ENCODE measurements around the gene PLA2G4E. TPM values are rescaled to one million over a fixed set of nuclear protein-coding genes. Genes with fewer than 3 reads are reported as not detected.
A peak's percentile ranks its signal among the peaks of the same experiment; 100 is the strongest.

Gene PLA2G4E
- total and polyA plus RNA-seq, 7 donors = 0.01 to 0.34 (median 0.08) TPM; not detected in 2

- H3K9me3 ChIP-seq = no peaks in the 10 kb centered on the region
- intact Hi-C loops (cut with DNase I) = no loop called here
- 85 to 92% (median 87%) methylated on average over 4 of the region's 4 CpGs for whole genome bisulfite sequencing, 3 donors
- no peaks in the 10 kb centered on the region for H3K4me1 ChIP-seq
- peaks cover 0 to 7% of the 10 kb centered on the region in 2 donors for H3K36me3 ChIP-seq (ENCODE audit: insufficient read depth in 1 of 2, low read depth in 1 of 2)
- no peak overlapping the region for H3K4me3 ChIP-seq
- TF ChIP-seq CTCF (IDR thresholded peaks at IDR 0.05) = no peak
- peak overlapping the region; percentile 31 for H3K27ac ChIP-seq
- ATAC-seq (no peak), DNase-seq (no peak)
- H3K27me3 ChIP-seq (ENCODE audit: insufficient read depth in 3 of 3, low read length in 2 of 3) = no peaks in the 10 kb centered on the region
These were observed 70.7 kb downstream of the PLA2G4E start for GRCh38 chr15:41950127-41950483.

- TF ChIP-seq CTCF (IDR thresholded peaks at IDR 0.05) = no peak
- peaks cover 0 to 7% of the 10 kb centered on the region in 2 donors for H3K36me3 ChIP-seq (ENCODE audit: insufficient read depth in 1 of 2, low read depth in 1 of 2)
- 79 to 92% (median 89%) methylated on average over 5 of the region's 5 CpGs for WGBS, 3 donors
- H3K27ac ChIP-seq = peak overlapping the region; percentile 31
- H3K27me3 ChIP-seq (ENCODE audit: insufficient read depth in 3 of 3, low read length in 2 of 3) = no peaks in the 10 kb centered on the region
- intact Hi-C loops (cut with DNase I) = no loop called here
- no peak for DNase-seq
- H3K4me3 ChIP-seq = no peak overlapping the region
- H3K4me1 ChIP-seq = no peaks in the 10 kb centered on the region
- ATAC-seq = peak in 1 of 4 donors; percentile 49
- H3K9me3 ChIP-seq = no peaks in the 10 kb centered on the region
These were observed 71.3 kb downstream of the PLA2G4E start for GRCh38 chr15:41949401-41950126.

GRCh38 chr15:41948490-41948889, 72.4 kb downstream of the PLA2G4E start:
- DNase-seq (peak; percentile 53 to 79), ATAC-seq (peak in 2 of 4 donors; percentile 41 to 59)
- Histone ChIP-seq H3K36me3 (ENCODE audit: insufficient read depth in 1 of 2, low read depth in 1 of 2) (peaks cover 0 to 6% of the 10 kb centered on the region in 2 donors), H3K27me3 (ENCODE audit: insufficient read depth in 3 of 3, low read length in 2 of 3) (no peaks in the 10 kb centered on the region), H3K4me3 (no peak overlapping the region), H3K9me3 (no peaks in the 10 kb centered on the region), H3K27ac (no peak overlapping the region), H3K4me1 (peaks cover 3% of the 10 kb centered on the region)
- TF ChIP-seq CTCF (IDR thresholded peaks at IDR 0.05) = no peak
- intact Hi-C loops (cut with DNase I) = no loop called here
- WGBS, 3 donors = 68 to 74% (median 71%) methylated on average over 3 of the region's 3 CpGs

- Histone ChIP-seq H3K4me3 (no peak overlapping the region), H3K27ac (no peak overlapping the region), H3K27me3 (ENCODE audit: insufficient read depth in 3 of 3, low read length in 2 of 3) (no peaks in the 10 kb centered on the region), H3K36me3 (ENCODE audit: insufficient read depth in 1 of 2, low read depth in 1 of 2) (no peaks in the 10 kb centered on the region), H3K9me3 (no peaks in the 10 kb centered on the region), H3K4me1 (peaks cover 3% of the 10 kb centered on the region)
- no peak for TF ChIP-seq CTCF (IDR thresholded peaks at IDR 0.05)
- WGBS, 3 donors = 89 to 96% (median 91%) methylated on average over 2 of the region's 2 CpGs
- ATAC-seq = no peak
- DNase-seq = no peak
- intact Hi-C loops (cut with DNase I) = no loop called here
These were observed 73.9 kb downstream of the PLA2G4E start for GRCh38 chr15:41946970-41947369.

- no peak for DNase-seq
- WGBS, 3 donors = 53 to 64% (median 61%) methylated on average over 11 of the region's 11 CpGs
- H3K4me3 ChIP-seq = no peak overlapping the region
- no peak for TF ChIP-seq CTCF (IDR thresholded peaks at IDR 0.05)
- no peaks in the 10 kb centered on the region for H3K27me3 ChIP-seq (ENCODE audit: insufficient read depth in 3 of 3, low read length in 2 of 3)
- no peaks in the 10 kb centered on the region for H3K36me3 ChIP-seq (ENCODE audit: insufficient read depth in 1 of 2, low read depth in 1 of 2)
- H3K27ac ChIP-seq = no peak overlapping the region
- no peak for ATAC-seq
- intact Hi-C loops (cut with DNase I) = no loop called here
- no peaks in the 10 kb centered on the region for H3K9me3 ChIP-seq
- H3K4me1 ChIP-seq = peaks cover 3% of the 10 kb centered on the region
These were observed 75.1 kb downstream of the PLA2G4E start for GRCh38 chr15:41945731-41946130.
